Epithelial cell of prostate (primary cell): ENCODE results near the gene SPX.
A peak's percentile ranks its signal among the peaks of the same experiment; 100 is the strongest.

ENCODE experiments used
- DNase-seq: peaks from one replicate; pipeline ENCODE4 v3.0.0-alpha.2; 2011; ENCODE audit warnings: low read depth, low spot score
- H3K27ac ChIP-seq: fragments of 450-650 bp; 2 replicates; pipeline ENCODE4 v1.5.1; 2017; ENCODE audit warnings: mild to moderate bottlenecking

The SPX gene

GRCh38 chr12:21526053-21526452, at the start of gene SPX:
TSS of gene SPX (plus strand) at chr12:21526296. CDS start at chr12:21526473, 177 bp downstream.
- peak; percentile 33 for DNase-seq
- H3K27ac ChIP-seq, result peak within 1 kb of the TSS; percentile 15

DNA sequence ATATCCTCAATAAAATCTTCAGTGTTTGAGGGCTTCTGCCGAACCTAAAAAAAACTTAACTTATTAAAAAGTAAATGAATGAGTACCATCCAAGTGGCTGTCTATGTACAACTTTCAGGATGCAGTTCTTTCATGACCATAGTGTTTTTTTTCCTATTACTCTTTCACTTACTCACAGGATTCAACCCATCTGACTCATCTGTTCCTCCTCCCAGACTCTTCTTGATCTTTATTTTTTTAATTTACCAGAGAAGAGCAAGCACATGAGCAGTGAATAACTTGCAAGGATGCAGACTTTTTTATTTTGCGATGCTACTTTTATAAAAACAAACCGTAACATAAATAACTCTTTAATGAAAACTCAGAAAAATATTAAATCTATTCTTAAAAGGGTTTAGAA, 49.1 kb upstream of the SPX start:
- DNase-seq, result no peak

GRCh38 chr12:21478756-21479455, 47.2 kb upstream of the SPX start:
- DNase-seq, result no peak
- no peak overlapping the region for H3K27ac ChIP-seq

More for the DNA sequence above, 49.1 kb upstream of the SPX start:
- H3K27ac ChIP-seq, result no peak overlapping the region

GRCh38 chr12:21483531-21483930, 42.6 kb upstream of the SPX start:
- DNase-seq, result no peak
- no peak overlapping the region for H3K27ac ChIP-seq

DNA sequence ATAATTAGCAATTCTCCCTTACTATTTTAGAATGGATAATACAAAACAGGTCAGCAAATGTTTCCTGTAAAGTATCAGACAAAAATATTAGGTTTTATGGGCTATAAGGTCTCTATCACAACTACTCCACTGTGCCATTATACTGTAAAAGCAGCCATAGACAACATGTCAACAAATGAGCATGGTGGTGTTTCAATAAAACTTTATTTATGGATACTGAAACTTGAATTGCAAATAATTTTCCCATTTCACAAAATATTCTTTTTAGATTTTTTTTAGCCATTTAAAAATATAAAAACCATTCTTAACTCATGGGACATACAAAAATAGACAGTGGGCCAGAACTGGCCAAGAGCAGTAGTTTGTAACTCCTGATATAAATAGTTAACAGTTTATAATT, 40.1 kb upstream of the SPX start:
- H3K27ac ChIP-seq, result no peak overlapping the region
- DNase-seq, result no peak

GRCh38 chr12:21499765-21500164, 26.3 kb upstream of the SPX start:
- no peak for DNase-seq
- no peak overlapping the region for H3K27ac ChIP-seq

GRCh38 chr12:21500786-21501257, 25.3 kb upstream of the SPX start:
- peak overlapping the region; percentile 71 for H3K27ac ChIP-seq
- no peak for DNase-seq

DNA sequence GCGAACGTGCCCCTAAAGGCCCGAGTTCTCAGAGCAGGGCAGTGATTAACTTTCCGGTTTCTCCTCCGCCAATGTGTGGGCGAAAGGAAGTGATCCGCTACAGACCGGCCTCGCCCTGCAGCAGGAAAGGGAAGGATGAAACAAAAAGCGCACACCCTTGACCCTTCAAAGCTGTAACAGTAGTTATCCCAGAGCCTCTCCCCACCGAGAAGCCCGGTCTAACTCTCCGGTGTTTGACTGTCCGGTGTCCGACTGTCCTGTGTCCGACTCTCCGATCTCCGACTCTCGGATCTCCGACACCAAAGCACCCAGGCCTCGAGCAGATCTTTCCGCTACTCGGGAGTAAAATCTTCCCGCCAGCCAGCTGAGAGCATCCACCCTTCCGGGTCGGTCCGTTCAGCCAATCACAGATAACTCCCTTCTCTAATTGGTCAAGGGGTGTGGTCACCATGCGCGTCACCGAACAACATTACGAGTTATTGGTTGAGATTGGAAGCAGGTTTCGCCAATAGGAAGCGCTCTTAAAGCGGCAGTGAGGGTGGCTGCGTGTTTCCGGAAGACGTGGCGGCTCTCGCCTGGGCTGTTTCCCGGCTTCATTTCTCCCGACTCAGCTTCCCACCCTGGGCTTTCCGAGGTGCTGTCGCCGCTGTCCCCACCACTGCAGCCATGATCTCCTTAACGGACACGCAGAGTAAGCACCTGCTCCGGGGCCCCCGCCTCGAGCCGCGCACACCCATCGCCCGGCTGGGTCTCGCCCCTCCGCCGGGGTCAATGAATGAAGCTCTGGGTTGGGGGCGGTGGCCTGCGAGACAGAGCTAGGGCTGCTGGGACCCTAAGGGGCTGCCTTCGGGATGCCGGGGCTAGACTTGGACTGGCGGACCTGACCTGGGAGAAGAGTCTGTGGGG, 24.6 kb upstream of the SPX start, which contains the start of the genes GOLT1B and RECQL:
Gene GOLT1B (plus strand): TSS at position 532 of the 906 bp plus-strand sequence. CDS start 135 bp downstream, at position 667.
Gene RECQL (minus strand): TSS at position 378 of the 906 bp plus-strand sequence. CDS start 2,065 bp downstream, outside the sequence.
- peak; percentile 93 for DNase-seq
- H3K27ac ChIP-seq, result peak within 1 kb of the TSS; percentile 71

- no peak for DNase-seq
- H3K27ac ChIP-seq, result peak overlapping the region; percentile 71
Measured at GRCh38 chr12:21502164-21502496, 24.0 kb upstream of the SPX start.

DNA sequence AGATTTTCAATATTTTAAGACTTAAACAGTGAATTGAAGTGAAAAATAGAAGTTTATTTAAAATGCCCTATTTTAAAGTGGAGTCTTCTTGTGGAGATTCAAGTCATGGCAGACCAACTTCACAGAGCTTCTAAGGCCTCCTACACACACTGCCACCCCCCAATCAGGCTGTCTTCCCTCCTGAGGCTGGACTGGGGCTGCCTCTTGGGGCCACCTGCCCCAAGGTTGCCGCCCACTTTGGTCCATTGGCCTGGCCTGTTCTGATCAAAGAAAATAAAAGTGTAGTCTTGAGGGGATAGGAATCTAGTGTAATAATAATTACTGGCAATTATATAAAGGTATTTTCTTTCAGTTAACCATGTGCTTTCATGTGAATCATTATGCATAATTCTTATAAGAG, 23.2 kb upstream of the SPX start:
- H3K27ac ChIP-seq, result no peak overlapping the region
- DNase-seq, result no peak

- no peak for DNase-seq
- H3K27ac ChIP-seq, result no peak overlapping the region
Measured at GRCh38 chr12:21505888-21506287, 20.2 kb upstream of the SPX start.

DNA sequence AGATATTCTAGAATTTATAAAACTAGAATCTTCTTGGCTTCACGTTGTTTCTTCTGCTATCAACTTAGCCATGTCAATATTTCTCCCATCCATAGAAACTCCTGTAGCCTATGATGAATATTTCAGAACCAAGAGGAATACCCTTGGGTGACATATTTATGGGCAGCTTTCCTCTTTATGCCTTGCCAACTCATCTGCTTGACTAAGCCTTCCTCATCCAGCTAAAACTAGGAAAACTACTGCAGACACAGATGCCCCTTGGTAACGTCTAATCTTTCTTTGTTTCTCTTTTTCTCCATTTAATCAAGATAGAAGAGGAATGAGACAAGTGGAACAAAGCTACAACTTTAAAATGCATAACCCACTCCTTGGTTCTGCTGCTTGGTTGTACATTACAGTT, 18.2 kb upstream of the SPX start:
- no peak overlapping the region for H3K27ac ChIP-seq
- DNase-seq, result no peak

DNA sequence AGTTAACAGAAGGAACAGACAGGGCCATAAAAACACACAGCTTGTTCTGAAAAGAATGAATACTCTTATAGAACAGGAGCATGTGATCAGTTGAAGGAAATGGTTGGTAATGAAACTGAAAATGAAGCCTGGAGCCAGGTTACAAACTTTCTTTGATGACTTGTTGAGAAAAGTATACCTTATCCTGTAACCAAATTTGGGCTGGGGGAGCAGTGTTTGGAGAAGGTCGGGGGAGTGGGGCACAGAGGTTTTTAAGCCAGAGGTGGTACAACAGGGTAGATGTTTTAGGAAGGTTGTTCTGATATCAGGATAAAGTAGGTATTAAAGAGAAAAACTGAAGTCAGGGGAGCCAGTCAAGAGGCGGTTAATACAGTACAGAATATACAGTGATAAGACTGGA, 16.3 kb upstream of the SPX start:
- H3K27ac ChIP-seq, result no peak overlapping the region
- DNase-seq, result no peak

- H3K27ac ChIP-seq, result no peak overlapping the region
- DNase-seq, result no peak
Measured at GRCh38 chr12:21516281-21516680, 9.8 kb upstream of the SPX start.

DNA sequence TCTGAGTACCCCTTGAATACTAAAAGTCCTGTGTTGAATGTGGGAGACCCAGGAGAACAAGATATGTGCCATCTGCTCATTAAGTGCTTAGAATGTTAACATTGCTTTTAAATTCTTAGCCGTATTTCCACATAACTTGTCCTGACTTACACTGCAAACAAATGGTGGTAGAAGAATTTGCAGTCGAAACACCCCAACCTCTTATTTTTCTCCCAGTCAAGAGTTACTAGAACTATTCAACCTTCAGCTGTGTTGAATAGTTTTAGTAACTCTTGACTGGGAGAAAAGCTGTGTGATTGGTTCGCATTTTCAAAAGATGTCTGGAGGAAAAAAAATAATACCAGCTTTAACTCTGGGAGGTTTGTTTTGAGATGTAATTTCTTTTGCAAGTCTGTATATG, 7.6 kb upstream of the SPX start:
- H3K27ac ChIP-seq, result no peak overlapping the region
- no peak for DNase-seq

DNA sequence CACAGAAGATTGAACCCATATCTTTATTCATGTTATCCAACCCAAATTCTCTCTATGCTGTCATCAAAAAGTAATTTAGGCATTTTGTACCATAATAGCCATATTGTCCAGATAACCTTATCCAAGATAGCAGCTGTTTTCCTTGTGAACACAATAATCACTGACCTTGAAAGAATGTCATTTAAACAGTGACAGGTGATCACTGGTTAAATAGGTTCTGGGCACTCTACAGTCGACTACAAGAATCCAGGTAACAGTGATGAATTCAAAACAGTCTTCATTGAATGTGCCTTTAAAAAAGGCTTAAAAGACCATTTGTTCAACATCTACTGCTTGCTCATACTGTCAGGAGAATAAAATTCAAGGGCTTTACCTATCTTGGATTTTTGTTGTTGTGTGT, 4.6 kb upstream of the SPX start:
- DNase-seq, result no peak
- H3K27ac ChIP-seq, result no peak overlapping the region

GRCh38 chr12:21523148-21523547, 2.9 kb upstream of the SPX start:
- DNase-seq, result no peak
- H3K27ac ChIP-seq, result no peak overlapping the region

GRCh38 chr12:21526721-21527345, 737 bp downstream of the SPX start:
- H3K27ac ChIP-seq, result no peak overlapping the region
- DNase-seq, result no peak

GRCh38 chr12:21527451-21528180, 1.5 kb downstream of the SPX start:
- peak; percentile 10 for DNase-seq
- no peak overlapping the region for H3K27ac ChIP-seq

- no peak overlapping the region for H3K27ac ChIP-seq
- DNase-seq, result no peak
Measured at GRCh38 chr12:21528953-21529352, 2.9 kb downstream of the SPX start.
